DMS53 treated with DMSO at 0.1 percent for 48 hours (cell line): ENCODE data around the gene PHACTR3.

Source experiments
- DNase-seq: peaks from one replicate; lab custom pipeline; 2025; ENCODE audit not compliant: unreplicated experiment; lab: John Stamatoyannopoulos, UW

The PHACTR3 gene

DNA sequence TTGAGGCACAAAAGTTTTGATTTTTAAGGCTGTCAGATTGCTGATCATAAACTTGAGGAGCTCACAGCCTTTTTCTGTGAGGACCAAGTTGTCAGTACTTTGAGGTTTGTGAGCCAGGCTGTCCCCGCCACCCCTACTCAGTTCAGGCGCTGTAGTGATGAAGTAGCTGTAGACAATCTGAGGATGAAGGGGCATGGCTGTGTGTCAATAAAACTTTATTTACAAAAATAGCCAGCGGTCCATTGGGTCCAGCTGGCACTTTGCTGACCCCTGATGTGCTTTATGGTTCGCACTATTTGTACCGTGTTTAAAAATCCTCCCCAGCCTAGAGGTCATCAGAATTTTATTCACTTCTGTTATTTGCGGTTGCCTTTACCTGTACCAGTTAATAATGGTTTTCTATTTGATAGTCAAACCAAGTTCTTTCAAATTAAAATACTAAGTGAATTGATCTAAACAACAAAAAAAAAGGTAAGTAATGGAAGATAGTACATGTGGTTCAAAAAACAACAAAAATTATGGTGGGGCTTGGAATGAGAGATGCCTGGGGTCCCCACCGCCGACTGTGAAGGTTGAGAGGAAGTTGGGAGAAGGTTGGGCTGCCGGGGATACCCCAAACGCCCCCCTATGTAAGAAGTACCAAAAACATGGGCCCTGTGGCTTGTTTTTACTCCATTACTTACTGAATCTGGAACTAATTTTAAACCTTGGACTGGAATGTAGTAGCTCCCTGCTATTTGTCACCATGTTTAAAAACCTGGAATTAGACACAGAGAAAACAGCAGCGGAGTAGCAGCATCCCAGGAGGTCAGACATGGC is 205.5 kb downstream of the PHACTR3 start:
- DNase-seq: no peak

DNA sequence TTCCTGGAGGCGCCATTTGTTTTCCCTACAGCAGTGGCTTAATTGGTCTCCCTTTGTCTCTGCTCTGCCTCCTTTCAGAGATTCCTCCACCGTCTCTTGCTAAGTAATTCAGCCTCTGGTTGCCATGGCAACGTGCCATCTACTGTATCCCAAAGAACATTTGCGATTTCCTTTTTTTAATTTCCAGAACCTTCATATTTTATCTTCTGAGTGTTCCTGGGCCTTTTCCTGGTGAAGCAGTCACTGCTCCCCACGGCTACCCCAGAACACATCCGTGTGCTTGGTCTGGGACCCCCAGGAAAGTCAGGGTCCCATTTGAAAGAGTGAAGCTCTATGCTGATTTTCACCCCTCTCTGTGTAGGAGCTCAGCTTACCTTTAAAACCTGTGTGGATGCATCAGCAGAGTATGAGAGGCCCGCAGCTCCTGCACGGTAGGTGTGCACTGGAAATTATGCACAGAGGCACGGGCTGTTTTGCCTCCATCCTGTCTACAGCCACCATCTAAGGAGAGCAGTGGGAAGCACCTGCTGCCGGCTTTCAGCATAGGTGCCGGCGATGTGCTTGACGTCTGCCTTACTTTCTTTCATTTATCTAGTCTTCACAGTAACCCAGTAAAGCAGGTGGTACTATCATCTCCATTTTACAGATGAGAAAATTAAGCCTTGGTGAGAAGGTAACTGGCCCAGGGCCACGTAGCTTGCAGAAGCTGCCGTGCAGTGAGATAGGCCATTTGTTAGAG is 206.3 kb downstream of the PHACTR3 start:
- DNase-seq: no peak

DNA sequence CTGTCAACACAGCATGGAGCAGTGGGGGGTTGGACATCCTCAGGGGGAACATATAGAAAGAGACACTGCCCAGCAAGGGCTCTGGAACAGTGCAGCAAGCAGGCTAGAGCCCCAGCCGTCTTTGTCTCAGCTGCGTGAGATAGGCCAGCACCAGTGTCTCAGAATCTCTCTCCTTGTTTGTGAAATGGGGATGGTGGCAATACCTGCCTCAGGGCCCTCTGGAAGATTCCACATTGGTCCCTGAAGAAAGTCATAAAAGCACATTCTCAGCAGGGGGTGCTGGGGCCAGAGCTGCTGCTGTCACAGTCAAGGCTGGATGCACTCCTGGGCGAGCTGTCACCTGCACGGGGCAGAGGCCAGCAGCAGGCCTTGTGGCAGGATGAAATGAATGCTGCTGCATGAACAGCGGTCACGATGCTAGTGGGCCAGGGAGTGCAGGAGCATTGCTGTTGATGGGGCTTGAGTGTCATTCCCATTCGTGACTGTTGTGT is 207.4 kb downstream of the PHACTR3 start:
- DNase-seq: no peak

GRCh38 chr20:59812286-59813125 is 208.2 kb downstream of the PHACTR3 start:
- DNase-seq: no peak

DNA sequence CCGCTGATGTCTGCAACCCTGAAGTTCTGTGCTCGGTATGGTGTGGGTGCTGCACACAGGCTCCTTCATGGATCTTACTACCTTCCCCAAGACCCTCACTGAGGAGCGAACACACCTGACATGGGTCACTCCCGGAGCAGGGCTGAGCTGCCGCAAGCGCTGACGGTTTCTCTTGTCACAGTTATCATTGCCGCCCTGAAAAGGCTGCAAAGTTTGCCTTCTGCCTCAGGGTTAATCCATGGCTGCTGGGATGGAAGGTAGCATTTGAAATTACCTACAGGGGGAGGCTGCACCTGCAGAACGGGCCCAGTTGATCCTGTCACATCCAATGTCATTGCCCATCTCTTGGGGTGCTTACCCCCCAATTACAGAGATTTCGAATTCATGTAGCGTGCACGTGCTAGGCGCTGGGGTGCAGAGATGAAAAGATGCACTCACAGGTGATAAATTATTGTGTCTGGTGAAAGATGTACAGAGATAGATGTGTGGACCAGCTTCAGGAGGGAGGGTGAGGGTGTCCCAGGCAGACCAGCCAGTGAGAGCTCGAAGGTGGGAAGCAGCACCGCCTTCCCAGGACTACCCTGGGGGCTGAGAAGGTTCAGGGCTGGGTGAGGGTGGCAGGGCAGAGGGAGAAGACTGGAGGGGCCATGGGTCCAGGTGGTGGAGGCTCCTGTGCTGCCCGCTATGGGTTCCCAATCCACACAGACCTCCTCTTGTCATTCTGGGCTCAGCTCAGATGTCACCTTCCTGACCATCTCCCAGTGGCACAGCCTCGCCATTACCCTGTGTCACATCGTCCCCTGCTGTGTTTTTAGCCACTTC is 209.0 kb downstream of the PHACTR3 start:
- no peak for DNase-seq

DNA sequence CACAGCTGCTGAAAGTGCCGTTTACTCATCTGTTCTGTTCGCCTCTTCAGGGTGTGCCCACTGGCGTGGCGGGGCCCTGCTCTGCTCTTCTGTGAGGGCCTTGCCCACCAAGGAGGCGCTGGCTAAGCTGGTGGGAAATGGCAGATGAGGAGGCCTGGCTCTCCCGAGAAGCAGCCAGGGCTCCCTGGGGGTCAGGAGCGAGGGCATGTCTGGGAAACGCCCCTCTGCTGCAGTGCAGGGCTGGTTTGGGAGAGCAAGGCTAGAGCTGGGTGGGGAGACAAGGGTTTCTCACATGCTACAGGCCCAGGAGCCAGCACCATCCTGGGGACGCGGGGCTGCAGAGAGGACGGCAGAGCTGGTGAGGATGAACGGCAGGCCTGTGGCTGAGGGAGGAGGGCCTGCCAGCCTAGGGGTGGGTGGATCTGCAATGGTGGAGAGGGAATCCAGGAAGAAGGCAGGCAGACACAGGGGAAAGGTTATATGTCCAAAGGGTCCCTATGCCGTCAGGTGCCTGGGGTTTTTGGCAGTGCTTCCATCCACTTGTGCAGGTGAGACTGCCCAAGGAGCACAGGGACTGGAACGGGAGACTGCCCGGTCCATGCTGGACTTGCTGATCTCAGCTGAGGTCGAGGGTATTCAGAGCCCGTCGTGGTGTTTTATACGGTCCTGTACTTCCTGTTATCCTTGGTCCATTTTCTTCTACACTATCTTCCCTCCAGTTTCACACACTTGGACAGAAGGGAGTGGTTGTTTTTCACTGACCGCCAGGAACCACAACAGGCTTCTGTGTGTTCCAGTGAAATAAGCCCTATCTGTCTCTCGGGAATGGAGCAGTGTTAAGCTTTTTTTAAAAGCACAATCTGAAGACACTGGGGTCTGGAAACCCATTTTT is 209.9 kb downstream of the PHACTR3 start:
- no peak for DNase-seq

- DNase-seq: no peak
Measured at GRCh38 chr20:59814840-59815340, 210.6 kb downstream of the PHACTR3 start.

- DNase-seq: no peak
Measured at GRCh38 chr20:59816146-59816738, 211.9 kb downstream of the PHACTR3 start.

DNA sequence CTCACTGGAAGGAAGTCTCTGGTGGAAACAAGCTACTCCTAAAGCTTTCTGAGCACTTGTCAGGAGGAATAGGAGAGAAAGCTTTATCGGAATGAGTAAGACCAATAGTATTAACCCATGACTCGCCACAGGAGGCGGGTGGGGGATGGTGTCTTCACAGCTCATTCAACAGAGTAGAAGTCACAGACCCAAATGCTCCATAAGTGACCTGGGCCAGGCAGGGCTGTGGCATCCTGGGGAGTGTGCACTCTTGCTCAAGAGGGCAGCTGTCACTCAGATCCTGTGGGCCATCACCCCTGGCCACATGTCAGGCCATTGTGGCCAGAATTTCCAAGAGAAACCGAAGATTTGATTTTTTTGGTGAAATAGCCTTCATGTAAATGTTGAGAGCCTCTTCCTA is 213.1 kb downstream of the PHACTR3 start:
- DNase-seq: no peak

- no peak for DNase-seq
Measured at GRCh38 chr20:59817846-59818615, 213.7 kb downstream of the PHACTR3 start.

DNA sequence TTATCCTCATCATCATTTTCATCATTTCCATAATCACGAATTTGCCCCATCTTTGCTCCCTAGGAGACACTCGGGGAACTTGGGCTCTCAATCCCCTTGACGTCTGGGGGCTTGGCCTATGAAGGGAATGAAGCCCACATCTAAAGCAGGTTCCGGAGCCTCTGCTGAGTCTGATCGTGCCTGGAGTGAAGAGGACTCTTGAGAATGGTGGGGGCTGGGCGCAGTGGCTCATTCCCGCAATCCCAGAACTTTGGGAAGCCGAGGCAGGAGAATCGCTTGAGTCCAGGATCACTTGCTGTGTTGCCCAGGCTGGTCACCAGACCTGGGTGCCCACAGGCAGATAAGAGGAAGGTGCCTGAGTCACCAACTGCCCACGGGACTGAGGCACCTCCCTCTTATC is 214.6 kb downstream of the PHACTR3 start:
- no peak for DNase-seq

DNA sequence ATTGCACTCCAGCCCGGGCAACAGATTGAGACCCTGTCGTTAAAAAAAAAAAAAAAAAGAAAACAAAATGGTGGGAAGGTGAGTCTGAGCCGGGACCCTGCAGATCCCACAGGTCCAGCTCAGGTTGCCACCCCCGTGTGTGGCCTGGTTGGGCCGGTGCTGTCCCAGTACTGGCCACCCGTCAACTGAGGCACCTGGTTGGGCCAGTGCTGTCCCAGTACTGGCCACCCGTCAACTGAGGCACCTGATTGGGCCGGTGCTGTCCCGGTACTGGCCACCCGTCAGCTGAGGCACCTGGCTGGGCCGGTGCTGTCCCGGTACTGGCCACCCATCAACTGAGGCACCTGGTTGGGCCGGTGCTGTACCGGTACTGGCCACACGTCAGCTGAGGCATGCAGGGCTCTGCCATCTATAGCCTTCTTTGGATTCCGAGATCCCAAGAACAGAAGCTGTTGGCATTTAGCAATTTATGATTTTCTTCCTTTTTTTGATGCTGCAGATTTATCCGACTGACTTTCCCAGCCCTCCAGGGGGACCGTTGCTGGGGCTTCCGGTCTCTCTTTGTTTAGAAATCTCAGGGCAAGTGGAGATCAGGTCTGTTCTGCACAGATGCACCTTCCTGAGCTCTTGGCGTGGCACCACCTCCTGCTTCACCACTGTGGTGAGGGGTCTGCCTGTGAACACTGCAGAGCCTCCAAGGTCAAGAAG is 215.3 kb downstream of the PHACTR3 start:
- no peak for DNase-seq

DNA sequence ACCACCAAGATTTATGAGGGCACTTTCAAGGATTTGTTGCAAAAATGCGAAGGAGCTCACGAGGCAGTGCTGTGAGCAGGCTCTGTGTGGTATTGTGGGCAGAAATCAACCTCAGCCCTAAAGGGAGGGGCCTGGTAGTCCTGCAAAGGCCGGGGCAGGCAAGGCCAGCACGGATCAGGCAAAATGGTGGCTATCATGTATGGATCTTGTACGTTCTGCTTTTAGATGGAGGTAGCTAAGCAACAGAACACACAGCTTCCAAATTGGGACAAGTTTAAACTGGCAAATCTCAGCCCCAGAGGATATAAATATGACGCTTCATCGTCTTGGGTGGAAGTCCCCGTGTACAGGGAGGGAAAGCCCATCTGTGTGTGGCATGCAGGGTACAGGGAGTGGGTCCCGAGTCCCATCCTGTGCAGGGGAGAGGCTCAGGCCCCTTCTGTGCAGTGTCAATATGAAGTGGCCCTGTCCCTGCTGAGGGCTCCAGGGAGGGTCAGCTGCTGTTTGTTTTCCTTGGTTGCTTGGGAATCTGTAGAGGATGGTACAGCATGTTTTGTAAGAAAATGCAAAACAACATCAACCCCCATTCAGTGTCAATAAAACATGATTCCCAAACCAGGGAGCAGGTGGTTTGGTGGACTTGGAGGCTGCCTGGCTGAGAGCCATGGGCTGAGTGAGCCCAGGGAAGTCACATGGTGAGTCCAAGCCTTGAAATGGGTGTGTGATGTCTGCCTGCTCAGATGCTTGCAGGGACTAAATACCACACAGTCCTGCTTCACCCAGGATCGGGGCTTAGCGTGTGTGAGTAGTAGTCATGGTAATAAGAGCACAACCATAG is 216.1 kb downstream of the PHACTR3 start:
- DNase-seq: peak; percentile 89

- no peak for DNase-seq
Measured at GRCh38 chr20:59821201-59821600, 216.9 kb downstream of the PHACTR3 start.

- DNase-seq: peak; percentile 9
Measured at GRCh38 chr20:59821788-59822187, 217.4 kb downstream of the PHACTR3 start.

DNA sequence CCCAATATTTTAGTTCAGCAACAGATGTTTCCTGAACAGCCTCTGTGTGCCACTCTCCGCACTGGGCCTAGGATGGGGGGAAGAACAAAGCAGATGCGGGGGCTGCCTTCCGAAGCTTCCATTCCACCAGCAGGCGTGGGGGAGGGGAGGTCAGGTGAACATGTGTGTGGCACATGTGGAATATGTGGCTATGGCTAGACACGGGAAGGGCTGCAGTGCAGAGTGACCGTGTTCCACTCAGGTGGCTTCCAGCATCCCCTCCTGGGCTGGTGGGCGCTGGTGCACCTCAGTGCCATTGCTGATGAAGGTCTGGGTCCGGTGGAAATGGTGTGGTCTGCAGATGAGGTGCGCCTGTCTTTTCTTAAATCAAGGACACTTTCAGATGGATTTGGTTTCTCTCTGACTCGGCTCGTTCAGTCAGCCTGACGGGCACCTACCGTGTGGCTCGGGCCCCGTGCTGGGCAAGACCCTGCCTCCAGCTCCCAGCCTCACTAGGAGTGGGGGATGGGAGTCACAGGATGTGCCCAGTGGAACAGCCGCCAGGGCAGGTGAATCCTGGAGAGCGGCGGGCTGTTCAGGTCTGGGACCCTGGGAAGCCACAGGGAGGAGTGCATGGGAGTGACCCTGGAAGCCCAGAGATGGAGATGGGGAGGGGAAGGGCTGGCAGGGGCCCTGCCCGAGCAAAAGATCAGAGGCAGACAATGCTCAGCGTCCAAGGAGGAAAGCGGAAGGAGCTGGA is 218.1 kb downstream of the PHACTR3 start:
- no peak for DNase-seq
